Stimulated activated CD4-positive, alpha-beta T cell treated with anti-CD3 and anti-CD28 coated beads, TNF-alpha, amount 100 ng/mL, for 4 hours (primary cell): ENCODE measurements around the gene OGFR.

ENCODE experiments used
- DNase-seq, 3 experiments: peaks; one replicate each; pipeline ENCODE4 v3.0.0-alpha.2; 2020; ENCODE audit warnings: low read depth in 3 of 3

Gene OGFR

DNA sequence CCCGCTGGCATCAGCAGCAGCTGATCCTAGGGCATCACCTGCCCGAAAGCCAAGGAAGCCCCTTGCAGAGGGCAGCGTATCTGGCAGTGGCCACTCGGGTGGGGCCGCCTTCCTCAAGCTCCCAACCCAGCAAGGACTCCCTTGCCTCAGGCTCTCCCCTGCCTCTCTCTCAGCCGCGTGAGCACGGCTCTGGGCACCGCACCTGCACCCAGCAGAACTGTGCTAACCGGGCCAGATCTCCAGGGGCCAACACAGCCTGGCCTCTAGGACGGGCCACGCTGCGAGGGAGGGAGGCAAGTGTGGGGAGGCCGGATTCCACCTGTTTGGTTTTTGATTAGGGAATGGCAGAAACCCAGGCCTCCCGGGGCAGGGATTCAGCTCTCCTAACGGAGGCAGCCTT, 20.1 kb upstream of the OGFR start:
- no peak for DNase-seq

DNA sequence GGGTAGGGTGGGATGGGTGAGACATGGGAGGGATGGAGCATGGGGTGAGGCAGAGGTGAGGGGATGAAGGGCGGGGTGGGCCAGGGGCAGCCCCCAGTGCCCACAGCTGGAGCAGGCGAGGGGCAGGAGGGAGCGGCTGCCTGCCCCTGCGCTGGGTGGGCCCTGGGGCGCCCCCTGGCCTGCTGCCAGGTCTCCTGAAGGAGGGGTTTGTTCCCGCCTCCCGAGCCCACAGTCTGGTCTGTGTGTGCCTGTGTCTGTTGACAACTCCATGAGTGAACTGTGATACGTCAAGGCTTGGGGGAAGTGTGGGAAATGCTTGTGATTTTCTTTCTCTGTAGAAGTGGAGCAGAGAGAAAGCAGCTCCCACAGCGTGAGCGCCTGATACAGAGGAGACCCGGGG, 19.2 kb upstream of the OGFR start:
- no peak for DNase-seq

GRCh38 chr20:62786157-62786556, 18.5 kb upstream of the OGFR start:
- no peak for DNase-seq

DNA sequence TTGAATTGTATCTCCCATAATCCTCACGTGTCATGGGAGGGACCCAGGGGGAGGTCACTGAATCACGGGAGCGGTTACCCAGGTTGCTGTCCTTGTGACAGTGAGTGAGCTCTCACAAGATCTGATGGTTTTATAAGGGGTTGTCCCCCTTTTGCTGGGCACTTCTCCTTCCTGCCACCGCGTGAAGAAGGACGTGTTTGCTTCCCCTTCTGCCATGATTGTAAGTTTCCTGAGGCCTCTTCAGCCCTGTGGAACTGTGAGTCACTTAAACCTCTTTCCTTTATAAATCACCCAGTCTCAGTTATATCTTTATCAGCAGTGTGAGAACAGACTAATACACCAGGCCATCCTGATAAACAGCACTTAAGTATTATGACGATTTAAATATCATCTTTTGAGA, 17.3 kb upstream of the OGFR start:
- no peak for DNase-seq

DNA sequence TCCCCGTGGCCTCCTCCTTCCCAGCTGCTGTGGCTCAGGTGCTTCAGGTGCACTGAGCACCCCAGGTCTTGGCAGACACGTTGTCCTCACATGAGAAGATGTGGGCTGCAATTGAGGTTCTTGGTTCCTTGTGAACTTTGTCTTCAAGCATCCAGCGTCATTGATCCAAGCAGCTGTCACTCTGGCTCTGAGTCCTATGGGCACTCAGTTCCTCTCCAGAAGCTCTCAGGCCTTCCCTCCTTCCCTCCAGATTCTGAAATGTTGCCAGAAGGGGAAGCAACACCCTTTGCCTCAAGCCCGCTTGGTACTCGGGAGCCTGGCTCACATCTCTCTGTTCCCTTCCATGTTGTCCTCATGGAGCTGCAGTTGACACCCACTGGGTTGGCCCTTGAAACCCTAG, 16.8 kb upstream of the OGFR start:
- no peak for DNase-seq

DNA sequence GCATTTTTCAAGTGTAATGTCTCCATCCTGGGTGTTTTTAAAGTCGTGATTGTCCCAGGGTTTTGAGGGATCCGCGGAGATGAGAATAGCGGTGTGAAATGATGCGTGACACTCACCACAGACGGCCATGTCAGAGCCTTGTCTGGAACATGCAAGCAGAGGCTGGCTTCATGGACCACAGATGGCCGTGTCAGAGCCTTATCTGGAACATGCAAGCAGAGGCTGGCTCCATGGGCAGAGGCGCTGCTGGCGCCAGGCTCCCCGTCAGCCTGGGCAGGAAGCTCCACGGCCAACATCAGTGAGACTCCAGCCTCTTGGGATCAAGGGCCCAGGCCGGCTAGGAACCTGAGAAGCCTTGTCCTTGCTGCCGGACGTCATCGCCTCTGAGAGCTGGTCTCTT, 16.0 kb upstream of the OGFR start:
- no peak for DNase-seq

DNA sequence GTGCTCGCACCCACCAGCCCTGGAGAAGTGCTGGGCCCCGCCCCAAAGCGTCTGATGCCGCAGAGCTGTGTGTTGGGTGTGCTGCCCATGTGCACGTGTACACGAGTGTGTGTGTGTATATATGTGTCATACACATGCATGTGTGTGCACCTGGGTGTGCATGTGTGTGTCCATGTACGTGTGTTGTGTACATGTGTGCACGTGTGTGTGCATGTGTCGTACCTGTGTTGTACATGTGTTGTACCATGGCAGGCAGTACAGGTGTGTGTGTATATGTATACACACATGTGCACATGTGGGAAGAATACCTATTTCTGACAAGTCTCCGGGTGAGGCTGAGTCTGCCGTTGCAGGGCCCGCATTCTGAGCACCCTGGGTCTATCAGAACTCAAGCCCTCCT, 14.6 kb upstream of the OGFR start:
- no peak for DNase-seq

DNA sequence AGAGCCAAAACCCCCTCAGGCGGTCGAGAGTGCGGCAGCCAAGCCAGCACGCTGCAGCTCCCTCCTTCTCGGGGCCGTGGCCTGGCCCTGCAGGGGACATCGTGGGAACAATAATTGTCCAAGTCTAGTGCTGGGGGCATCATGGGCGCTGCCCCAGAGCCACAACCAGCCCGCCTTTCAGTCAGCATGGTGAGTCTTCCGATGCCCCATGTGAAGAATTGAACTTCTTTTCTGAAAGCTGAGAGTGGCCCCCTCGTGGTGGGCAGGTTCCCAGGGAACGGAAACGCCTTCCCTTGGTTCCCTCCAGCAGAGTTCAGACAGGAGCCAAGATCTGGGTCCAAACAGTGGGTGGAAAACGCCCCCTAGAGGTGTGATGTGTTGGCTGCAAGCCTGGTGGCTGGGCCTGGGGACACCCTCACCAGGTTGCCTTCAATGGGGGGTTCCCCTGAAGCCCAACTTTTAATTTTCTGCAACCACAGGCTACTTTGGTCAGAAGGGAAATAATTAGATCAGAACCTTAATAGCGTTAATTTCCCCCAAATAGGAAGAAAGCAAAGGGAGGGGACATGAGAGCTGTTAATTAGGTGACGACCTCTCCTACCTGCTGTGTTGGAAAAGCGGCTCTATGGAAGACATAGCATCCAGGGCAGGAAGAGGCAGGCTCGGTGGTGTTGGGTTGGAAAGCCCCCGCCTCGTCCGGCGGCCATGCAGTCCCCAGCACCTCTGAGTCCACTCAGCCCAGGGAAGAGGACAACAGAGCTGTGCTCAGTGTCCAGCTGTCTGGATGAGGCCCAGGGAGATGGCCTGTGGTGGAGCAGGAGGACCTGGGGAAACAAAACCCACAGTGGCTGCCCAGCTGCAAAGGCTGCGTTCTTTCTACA, 13.1 kb upstream of the OGFR start:
- peak; percentile 44 to 65 (median 61) for DNase-seq

DNA sequence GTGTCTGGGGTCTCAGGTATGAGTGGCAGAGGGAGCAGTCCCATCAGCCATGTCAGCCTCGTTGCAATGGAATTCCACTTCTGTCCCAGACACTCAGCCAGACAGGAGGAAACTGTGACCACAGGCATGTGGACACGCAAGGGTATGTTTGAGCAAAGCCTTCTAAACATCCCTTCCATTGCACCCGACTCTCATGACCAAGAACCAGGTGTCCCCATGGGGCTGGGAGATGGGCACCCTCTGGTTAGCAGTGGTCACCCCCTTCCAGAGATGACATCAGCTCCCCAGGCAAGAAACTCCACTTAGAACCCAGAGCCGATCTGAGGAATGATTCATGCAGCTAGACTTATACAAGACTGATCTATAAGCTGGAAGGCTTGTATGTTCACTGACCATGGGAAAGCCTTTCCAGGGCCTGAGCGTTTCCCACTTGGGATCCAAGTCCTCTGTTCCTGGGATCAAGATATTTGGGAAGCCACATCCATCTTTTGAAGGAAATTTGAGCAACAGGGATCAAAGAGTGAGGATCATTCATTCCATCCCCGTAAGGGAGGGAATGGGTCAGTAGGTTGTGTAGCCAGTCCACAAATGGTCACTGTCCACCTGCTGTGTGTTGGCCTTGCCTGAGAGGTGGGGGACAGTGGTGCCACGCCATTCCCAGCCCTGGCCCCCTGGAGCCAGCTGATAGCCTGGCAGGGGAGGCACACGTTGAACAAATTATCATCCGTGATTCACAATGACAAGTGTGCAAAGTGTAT, 12.3 kb upstream of the OGFR start:
- DNase-seq = no peak

GRCh38 chr20:62792940-62793756, 11.5 kb upstream of the OGFR start:
- DNase-seq = no peak

DNA sequence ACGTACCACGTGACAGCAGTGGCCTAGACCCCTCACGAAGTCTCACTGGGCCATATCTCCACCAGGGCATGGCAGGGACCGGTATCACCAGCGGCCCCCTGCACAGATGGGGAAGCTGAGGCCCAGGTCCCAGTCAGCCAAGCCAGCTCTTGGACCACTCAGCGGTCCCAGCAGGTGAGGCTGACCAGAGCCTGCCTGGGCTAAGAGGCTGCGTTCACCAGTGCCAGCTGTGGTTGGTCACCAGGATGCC, 11.0 kb upstream of the OGFR start:
- no peak for DNase-seq

DNA sequence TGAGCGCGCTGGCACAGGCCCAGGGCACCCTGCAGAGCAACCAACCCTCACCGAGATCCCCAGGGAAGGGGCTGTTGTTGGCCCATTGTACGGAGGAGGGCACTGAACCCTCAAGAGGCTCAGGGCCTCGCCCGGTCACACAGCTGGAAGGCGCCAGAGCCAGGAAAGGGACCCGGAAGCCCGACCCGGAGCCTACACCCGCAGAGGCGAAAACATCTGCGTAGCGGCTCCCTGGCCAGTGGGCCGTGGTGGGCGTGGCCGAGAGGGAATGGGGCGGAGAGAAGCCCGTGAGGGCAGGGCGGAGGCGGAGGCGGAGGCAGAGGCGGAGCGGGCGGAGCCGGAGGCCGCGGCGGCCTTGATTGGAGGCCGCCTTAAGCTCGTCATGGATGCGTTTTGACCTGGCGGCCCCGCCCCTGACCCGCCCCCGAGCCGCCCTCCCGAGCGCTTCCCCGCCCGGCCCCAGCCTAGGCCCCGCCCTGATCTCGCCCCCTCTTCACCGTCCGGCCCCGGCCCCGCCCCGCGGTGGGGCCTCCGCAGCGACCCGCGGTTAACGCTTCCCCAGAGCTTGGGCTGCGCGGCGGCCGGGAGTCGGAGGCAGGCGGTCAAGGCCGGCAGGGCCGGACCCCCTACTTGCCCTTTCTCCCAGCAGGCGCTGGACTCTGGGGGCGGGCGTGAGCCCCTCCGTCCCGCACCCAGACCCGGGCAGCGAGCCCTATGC, 10.5 kb upstream of the OGFR start:
- DNase-seq = peak; percentile 82 to 89 (median 85)

DNA sequence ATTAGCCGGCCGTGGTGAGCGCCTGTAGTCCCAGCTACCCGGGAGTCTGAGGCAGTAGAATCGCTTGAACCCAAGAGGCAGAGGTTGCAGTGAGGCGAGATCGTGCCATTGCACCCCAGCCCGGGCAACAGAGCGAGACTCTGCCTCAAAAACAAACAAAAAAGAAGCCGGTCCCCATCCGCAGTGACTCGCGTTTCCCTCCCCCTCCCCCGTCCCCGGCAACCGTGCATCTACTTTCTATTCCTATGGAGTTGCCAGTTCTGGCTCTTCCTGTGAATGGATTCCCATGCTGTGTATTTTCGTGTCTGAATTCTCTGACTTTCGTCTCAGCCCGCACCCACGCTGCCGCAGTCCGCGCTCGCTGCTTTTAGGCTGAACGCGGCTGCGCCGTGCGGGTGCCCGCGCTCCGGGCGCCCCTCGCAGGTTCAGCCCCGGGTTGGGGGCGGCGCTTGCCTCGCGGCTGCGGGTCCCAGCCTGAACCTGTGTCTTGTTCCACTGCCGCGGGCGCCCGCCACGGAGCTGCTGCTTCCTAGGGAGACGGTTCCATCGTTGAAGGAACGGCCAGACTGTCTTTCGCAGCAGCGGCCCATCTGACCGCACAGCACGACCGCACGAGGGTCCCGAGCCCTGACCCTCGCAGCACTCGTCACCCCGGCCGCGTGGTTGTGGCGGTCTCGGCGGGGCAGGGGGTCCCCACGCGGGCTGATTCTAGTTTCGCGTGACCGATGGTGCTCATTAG, 9.4 kb upstream of the OGFR start:
- DNase-seq = peak; percentile 42 to 51 (median 51)

DNA sequence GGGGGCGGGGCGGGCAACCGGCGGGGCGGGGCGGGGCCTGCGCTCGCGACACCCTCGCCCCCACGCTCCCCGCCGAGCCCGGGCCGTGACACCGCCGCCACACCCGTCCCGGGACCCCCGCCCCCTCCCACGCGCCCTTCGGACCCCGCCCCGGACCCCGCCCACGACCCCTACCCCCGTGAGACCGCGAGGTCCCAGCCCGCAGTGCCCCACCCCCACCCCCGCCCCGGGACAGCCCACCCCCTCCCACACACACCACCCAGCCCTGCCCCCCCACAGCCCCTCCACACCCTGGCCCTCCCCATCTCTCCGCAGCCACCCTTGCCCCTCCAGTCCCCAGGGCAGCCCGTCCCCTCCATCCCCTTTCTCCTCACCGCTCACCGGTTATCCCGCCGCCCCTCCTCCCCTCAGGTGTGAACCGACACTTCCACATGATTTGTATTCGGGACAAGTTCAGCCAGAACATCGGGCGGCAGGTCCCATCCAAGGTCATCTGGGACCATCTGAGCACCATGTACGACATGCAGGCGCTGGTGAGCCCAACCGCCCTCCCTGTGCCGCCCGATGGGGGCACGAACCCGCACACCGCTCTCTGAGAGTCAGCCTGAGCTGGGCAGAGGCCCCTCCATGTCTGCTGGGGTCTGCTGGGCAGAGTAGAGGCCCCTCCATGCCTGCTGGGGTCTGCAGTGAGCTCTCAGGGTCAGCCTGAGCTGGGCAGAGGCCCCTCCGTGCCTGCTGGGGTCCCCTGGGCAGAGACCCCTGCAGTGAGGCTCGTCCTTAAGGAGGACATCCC, 7.7 kb upstream of the OGFR start:
- no peak for DNase-seq

GRCh38 chr20:62797671-62798532, 6.7 kb upstream of the OGFR start:
- no peak for DNase-seq

DNA sequence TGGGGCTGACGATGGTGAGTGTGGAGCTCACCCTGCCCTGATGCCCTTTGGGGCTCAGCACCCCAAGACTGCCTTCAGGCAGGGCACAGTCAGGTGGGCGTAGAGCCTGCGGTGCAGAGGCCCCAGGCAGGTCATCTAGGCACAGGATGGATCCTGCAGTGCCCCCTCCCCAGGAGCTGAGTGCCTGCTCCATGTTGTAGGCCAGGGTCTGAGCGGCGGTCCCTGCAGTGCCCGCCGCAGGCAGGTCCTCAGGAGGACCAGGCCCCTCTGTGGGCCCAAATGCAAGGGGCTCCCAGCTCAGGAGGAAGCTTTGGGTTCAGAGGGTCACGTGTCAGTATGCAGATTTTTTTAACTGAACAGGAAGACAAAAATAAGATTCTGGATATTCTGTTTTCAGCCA, 5.6 kb upstream of the OGFR start:
- no peak for DNase-seq

GRCh38 chr20:62799459-62799858, 5.2 kb upstream of the OGFR start:
- no peak for DNase-seq

DNA sequence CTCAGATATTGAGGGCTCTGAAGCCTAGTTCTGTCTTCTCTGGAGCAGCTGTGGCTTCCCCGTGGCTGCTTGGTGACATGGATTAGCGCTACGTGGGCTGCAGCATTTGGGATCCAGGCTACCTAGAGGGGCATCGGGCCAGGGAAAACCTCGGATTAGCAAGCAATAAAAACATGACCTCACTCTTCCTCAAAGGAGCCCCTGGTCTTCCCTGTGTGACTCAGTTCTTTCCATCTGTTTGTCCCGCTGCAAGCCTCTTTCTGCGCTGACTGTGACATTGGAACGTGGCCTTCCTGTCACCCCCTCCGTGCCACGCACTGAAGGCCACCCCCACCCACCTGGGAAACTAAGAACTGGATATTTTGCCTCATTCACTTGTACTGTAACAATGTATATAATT, 4.8 kb upstream of the OGFR start:
- no peak for DNase-seq
